Neutrophil (primary cell): Measurements from ENCODE around the gene DLG5.

Experiments used
- H3K27ac ChIP-seq: fragments of 200-600 bp; sonication (generic); 2 replicates; pipeline ENCODE4 v1.5.1; 2016; ENCODE audit warnings: mild to moderate bottlenecking, moderate library complexity
- H3K27me3 ChIP-seq: fragments of 200-600 bp; sonication (generic); 2 replicates; pipeline ENCODE4 v1.6.0; 2016; ENCODE audit warnings: mild to moderate bottlenecking
- H3K36me3 ChIP-seq: fragments of 200-600 bp; sonication (generic); 2 replicates; pipeline ENCODE4 v1.5.1; 2017
- H3K4me1 ChIP-seq, 2 experiments: fragments of 200-600 bp in 1 of 2; sonication (generic) in 1 of 2; 1 replicate in 1 of 2; 2 replicates in 1 of 2; pipeline versions ENCODE4 v1.5.1 to v1.6.1; 2013 to 2016; ENCODE audit warnings: low read depth in 1 of 2, low read length in 1 of 2, mild to moderate bottlenecking in 1 of 2, moderate library complexity in 1 of 2; ENCODE audit not compliant: control insufficient read depth in 1 of 2, insufficient read depth in 1 of 2
- H3K4me3 ChIP-seq, 2 experiments: fragments of 200-600 bp in 1 of 2; sonication (generic) in 1 of 2; 1 replicate in 1 of 2; 2 replicates in 1 of 2; pipeline ENCODE4 v1.5.1; 2013 to 2016; ENCODE audit warnings: low read depth in 1 of 2, low read length in 1 of 2, mild to moderate bottlenecking in 1 of 2, moderate library complexity in 1 of 2
- H3K9me3 ChIP-seq: fragments of 200-600 bp; sonication (generic); 2 replicates; pipeline ENCODE4 v1.5.1; 2016
- TF ChIP-seq, protein P1 (sequence below): fragments of 200-600 bp; sonication (generic); IDR thresholded peaks from 2 replicates; pipeline ENCODE4 v1.5.1; 2016; ENCODE audit warnings: antibody characterized with exemption

DLG5 gene

DNA sequence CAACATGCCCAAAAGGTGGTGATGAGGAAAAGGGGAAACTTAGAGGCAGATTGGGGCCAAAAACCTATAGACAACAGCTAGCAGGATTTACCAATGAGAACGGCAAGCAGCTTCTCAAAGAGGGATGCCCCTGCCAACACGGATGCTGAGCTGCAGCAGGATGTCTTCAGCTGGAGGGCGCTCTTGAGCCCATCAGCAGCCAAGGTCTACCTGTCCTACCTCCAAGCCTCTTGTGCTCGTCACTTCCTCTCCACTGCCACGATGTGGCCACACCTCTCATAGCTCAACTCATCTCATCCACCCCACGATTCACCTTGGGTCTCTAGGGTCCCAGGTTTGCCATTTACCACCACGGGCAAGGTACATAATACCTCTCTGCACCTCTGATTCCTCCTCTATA, 36.5 kb downstream of the DLG5 start:
- Histone ChIP-seq H3K9me3 (no peaks in the 10 kb centered on the region), H3K27me3 (no peaks in the 10 kb centered on the region), H3K36me3 (no peaks in the 10 kb centered on the region), H3K4me1 (no peaks in the 10 kb centered on the region), H3K27ac (no peak overlapping the region), H3K4me3 (no peak overlapping the region)
- TF ChIP-seq, protein P1, sequence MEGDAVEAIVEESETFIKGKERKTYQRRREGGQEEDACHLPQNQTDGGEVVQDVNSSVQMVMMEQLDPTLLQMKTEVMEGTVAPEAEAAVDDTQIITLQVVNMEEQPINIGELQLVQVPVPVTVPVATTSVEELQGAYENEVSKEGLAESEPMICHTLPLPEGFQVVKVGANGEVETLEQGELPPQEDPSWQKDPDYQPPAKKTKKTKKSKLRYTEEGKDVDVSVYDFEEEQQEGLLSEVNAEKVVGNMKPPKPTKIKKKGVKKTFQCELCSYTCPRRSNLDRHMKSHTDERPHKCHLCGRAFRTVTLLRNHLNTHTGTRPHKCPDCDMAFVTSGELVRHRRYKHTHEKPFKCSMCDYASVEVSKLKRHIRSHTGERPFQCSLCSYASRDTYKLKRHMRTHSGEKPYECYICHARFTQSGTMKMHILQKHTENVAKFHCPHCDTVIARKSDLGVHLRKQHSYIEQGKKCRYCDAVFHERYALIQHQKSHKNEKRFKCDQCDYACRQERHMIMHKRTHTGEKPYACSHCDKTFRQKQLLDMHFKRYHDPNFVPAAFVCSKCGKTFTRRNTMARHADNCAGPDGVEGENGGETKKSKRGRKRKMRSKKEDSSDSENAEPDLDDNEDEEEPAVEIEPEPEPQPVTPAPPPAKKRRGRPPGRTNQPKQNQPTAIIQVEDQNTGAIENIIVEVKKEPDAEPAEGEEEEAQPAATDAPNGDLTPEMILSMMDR, result no peak

DNA sequence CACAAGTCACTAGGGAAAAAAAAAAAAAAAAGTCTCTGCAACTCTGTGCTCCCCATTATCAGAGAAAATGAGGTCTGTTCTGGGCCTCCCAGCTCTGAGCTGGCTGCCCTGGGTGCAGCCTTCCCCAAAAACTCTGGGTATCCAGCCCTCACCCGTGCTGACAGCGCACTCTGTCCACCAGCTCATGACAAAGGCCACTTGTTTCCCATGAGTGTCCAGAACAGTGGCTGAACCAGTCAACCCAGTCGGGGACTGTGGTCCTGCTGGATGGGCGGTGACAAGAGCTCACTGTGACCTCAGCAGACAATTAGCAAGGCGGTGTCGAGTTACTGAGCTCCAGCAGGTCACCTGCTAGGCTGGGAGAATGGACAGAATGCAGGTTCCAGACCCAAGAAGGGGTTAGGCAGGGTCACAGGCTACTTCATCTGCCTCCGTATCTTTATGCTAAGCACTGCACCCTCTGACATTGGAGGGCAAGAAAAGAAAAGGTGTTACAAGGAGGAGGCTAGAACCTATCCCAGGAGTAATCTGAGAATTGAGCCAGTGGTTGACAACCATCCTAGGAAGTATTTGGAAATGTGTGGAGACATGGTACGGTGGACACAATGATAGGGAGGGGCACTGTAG, 37.2 kb downstream of the DLG5 start:
- no peaks in the 10 kb centered on the region for H3K4me1 ChIP-seq
- TF ChIP-seq, protein P1, result no peak
- no peaks in the 10 kb centered on the region for H3K27me3 ChIP-seq
- H3K9me3 ChIP-seq, result no peaks in the 10 kb centered on the region
- no peaks in the 10 kb centered on the region for H3K36me3 ChIP-seq
- no peak overlapping the region for H3K4me3 ChIP-seq
- H3K27ac ChIP-seq, result no peak overlapping the region

DNA sequence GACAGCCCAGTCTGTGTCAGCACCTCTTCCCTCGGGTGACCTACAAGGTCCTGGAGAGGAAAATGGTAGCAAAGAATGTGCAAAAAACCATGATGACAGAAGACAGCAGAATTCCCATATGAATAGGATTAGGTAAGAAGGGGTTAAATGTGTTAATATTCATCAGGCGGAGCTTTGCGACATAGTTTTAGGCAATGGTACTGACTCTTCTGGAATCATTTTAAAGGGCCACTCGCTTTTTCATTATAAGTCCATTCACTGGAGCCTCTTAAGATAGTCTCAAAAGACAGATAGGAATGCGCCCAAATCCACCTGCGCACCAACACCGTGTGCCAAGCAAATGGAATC, 38.2 kb downstream of the DLG5 start:
- Histone ChIP-seq H3K27ac (no peak overlapping the region), H3K9me3 (no peaks in the 10 kb centered on the region), H3K27me3 (no peaks in the 10 kb centered on the region), H3K4me3 (no peak overlapping the region), H3K4me1 (no peaks in the 10 kb centered on the region), H3K36me3 (no peaks in the 10 kb centered on the region)
- TF ChIP-seq, protein P1, result no peak

GRCh38 chr10:77887631-77888355, 38.8 kb downstream of the DLG5 start:
- Histone ChIP-seq H3K4me3 (no peak overlapping the region), H3K4me1 (no peaks in the 10 kb centered on the region), H3K27ac (no peak overlapping the region), H3K9me3 (no peaks in the 10 kb centered on the region), H3K36me3 (no peaks in the 10 kb centered on the region), H3K27me3 (no peaks in the 10 kb centered on the region)
- TF ChIP-seq, protein P1, result no peak

GRCh38 chr10:77886795-77887355, 39.7 kb downstream of the DLG5 start:
- TF ChIP-seq, protein P1, result no peak
- no peaks in the 10 kb centered on the region for H3K9me3 ChIP-seq
- H3K4me3 ChIP-seq, result no peak overlapping the region
- H3K27ac ChIP-seq, result no peak overlapping the region
- H3K27me3 ChIP-seq, result no peaks in the 10 kb centered on the region
- no peaks in the 10 kb centered on the region for H3K4me1 ChIP-seq
- no peaks in the 10 kb centered on the region for H3K36me3 ChIP-seq
